Upper lobe of left lung (tissue), 6 donors: Measurements from ENCODE around the gene STK10. TPM values are rescaled to one million over a fixed set of nuclear protein-coding genes. Genes with fewer than 3 reads are reported as not detected.
A peak's percentile ranks its signal among the peaks of the same experiment; 100 is the strongest.

Experiments used
- ATAC-seq, 2 donors: fragments of 200-7000 bp; cut with Tn5 transposase; one replicate each; pipeline ENCODE4 v1.9.1; 2022; ENCODE audit warnings: mild to moderate bottlenecking in 2 of 2, moderate library complexity in 2 of 2; ENCODE audit not compliant: low FRiP score in 2 of 2
- DNase-seq, 2 donors: peaks; one replicate each; pipeline ENCODE4 v3.0.0-alpha.2; 2019 to 2020
- H3K27ac ChIP-seq, 4 donors: fragments of 200-600 bp; sonication (generic); one replicate each; pipeline ENCODE4 v1.5.1; 2016 to 2019
- H3K27me3 ChIP-seq, 4 donors: fragments of 200-600 bp; sonication (generic); one replicate each; pipeline ENCODE4 v1.5.1; 2017 to 2019
- H3K36me3 ChIP-seq, 4 donors: fragments of 200-600 bp; sonication (generic); one replicate each; pipeline ENCODE4 v1.5.1; 2016 to 2019
- H3K4me1 ChIP-seq, 4 donors: fragments of 200-600 bp; sonication (generic); one replicate each; pipeline ENCODE4 v1.5.1; 2018 to 2019
- H3K4me3 ChIP-seq, 4 donors: fragments of 200-600 bp; sonication (generic); one replicate each; pipeline ENCODE4 v1.5.1; 2017 to 2019; ENCODE audit warnings: mild to moderate bottlenecking in 2 of 4, moderate library complexity in 1 of 4
- H3K9me3 ChIP-seq, 4 donors: fragments of 200-600 bp; sonication (generic); one replicate each; pipeline ENCODE4 v1.5.1; 2018 to 2019
- EP300 ChIP-seq, 4 donors: sonication (generic); formaldehyde crosslinking; IDR thresholded peaks; one replicate each; pipeline ENCODE4 v1.5.1; 2017; ENCODE audit warnings: antibody characterized with exemption in 4 of 4, control low read depth in 2 of 4
- POLR2A ChIP-seq, 4 donors: fragments of 450-650 bp; IDR thresholded peaks; one replicate each; pipeline ENCODE4 v1.5.1; 2016 to 2017; ENCODE audit warnings: antibody characterized with exemption in 4 of 4, mild to moderate bottlenecking in 2 of 4
- POLR2AphosphoS5 ChIP-seq, 2 donors: sonication (generic); formaldehyde crosslinking; IDR thresholded peaks; one replicate each; pipeline ENCODE4 v1.5.1; 2017; ENCODE audit warnings: antibody characterized with exemption in 2 of 2
- WGBS, 2 donors: methylation state at CpG; one replicate each; pipeline ENCODE4 v1.1.5; 2017 to 2018; 5-methylcytosine and 5-hydroxymethylcytosine counted together
- total RNA-seq, 6 donors: library from RNA; depleted of rRNA in 4 of 6; stranded (reverse); fragments of >200 nt in 4 of 6; gene quantifications; one replicate each; pipeline versions ENCODE4 v1.1.0 to v1.2.1, GENCODE V29; 2016 to 2021
- TF ChIP-seq, protein P1 (sequence below), 6 experiments: fragments of 450-650 bp in 4 of 6; fragments of 200-600 bp in 2 of 6; sonication (generic) in 2 of 6; IDR thresholded peaks; one replicate each; pipeline ENCODE4 v1.5.1; 2016 to 2019; ENCODE audit warnings: antibody characterized with exemption in 6 of 6
- donor health status: DM: no; HTN: no; CAD: no; lungs with moderate emphysema.
- donor health status: DM: no; HTN: yes; CAD: no; lungs with severe emphysema.

Gene STK10
- total RNA-seq, 6 donors from 2014 or later: 50.6 to 170 (median 60.5) TPM

DNA sequence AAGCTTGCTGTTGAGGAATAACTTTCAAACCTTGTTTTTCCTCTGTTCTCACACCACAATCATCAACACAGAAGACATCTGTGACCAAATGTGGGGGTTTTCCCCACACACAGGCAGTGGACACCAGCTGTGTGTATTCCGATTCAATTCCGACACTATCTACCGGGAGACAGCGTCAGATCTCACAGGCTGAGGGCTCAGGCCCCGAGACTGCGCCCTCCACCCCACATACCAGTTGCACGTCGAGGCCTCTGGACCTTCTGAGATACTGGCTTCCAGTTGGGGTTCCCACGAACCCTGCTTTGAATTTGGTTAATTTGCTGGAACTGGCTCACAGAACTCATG lies 41.3 kb downstream of the STK10 start:
- 96 to 97% methylated on average over 9 of the region's 9 CpGs for WGBS, 2 donors
- no peak for DNase-seq
- Histone ChIP-seq H3K9me3 (no peaks in the 10 kb centered on the region), H3K27ac (no peak overlapping the region), H3K4me3 (no peak overlapping the region), H3K27me3 (no peaks in the 10 kb centered on the region), H3K36me3 (peaks cover 0 to 11% (median 0%) of the 10 kb centered on the region in 4 donors), H3K4me1 (peaks cover 25 to 53% (median 30%) of the 10 kb centered on the region in 4 donors)
- TF ChIP-seq EP300 (IDR thresholded peaks at IDR 0.05): no peak
- no peak for TF ChIP-seq POLR2AphosphoS5 (IDR thresholded peaks at IDR 0.05)
- no peak for TF ChIP-seq POLR2A (IDR thresholded peaks at IDR 0.05)
- TF ChIP-seq, protein P1, sequence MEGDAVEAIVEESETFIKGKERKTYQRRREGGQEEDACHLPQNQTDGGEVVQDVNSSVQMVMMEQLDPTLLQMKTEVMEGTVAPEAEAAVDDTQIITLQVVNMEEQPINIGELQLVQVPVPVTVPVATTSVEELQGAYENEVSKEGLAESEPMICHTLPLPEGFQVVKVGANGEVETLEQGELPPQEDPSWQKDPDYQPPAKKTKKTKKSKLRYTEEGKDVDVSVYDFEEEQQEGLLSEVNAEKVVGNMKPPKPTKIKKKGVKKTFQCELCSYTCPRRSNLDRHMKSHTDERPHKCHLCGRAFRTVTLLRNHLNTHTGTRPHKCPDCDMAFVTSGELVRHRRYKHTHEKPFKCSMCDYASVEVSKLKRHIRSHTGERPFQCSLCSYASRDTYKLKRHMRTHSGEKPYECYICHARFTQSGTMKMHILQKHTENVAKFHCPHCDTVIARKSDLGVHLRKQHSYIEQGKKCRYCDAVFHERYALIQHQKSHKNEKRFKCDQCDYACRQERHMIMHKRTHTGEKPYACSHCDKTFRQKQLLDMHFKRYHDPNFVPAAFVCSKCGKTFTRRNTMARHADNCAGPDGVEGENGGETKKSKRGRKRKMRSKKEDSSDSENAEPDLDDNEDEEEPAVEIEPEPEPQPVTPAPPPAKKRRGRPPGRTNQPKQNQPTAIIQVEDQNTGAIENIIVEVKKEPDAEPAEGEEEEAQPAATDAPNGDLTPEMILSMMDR (IDR thresholded peaks at IDR 0.05): no peak
- ATAC-seq: no peak

DNA sequence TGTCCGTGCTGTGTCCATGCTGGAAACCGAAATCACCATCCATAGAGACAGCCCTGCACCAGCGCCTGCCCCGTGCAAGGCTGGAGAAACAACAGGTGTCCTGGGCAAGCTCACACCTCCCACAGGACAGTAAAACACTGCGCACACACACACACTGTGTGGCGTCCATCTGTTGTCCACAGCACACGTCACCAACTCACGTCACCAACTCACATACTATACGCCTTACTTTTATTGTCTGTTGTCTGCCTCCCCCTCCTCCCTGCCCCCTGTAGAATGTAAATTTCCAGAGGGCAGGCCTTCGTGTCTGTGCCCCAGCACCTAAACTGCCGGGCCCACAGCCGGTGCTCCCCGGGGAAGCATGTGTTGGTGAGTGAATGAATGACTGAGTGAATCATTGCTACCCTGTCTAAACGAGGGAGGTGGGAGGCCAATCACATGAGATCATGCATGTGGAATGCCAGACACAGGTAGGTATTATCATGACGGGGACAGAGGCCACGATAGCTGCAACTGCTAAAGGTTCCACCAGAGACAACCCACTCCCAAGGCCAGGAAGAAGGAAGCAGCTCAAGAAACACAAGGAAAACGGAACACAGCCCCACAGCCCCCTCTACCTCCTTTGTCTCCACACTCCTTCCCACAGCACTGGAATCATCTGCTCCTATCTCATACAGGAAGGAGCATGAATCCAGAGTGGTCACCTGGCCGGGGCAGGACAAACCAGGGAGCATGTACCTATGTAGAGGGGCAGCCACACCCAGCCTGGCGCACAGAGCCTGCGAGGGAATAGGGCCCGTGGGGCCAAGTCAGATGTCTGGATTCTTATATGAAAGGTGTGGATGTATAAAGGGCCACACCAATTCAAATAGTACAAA lies 41.9 kb downstream of the STK10 start:
- TF ChIP-seq, protein P1 (IDR thresholded peaks at IDR 0.05): no peak
- TF ChIP-seq EP300 (IDR thresholded peaks at IDR 0.05) (no peak), POLR2A (IDR thresholded peaks at IDR 0.05) (no peak), POLR2AphosphoS5 (IDR thresholded peaks at IDR 0.05) (no peak)
- peaks cover 0 to 11% (median 0%) of the 10 kb centered on the region in 4 donors for H3K36me3 ChIP-seq
- H3K9me3 ChIP-seq: no peaks in the 10 kb centered on the region
- ATAC-seq (no peak), DNase-seq (peak in 1 of 2 donors; percentile 47)
- WGBS, 2 donors: 86 to 87% methylated on average over 19 to 21 of the region's 21 CpGs
- H3K27ac ChIP-seq: no peak overlapping the region
- no peak overlapping the region for H3K4me3 ChIP-seq
- H3K4me1 ChIP-seq: peaks cover 18 to 46% (median 25%) of the 10 kb centered on the region in 4 donors
- no peaks in the 10 kb centered on the region for H3K27me3 ChIP-seq

DNA sequence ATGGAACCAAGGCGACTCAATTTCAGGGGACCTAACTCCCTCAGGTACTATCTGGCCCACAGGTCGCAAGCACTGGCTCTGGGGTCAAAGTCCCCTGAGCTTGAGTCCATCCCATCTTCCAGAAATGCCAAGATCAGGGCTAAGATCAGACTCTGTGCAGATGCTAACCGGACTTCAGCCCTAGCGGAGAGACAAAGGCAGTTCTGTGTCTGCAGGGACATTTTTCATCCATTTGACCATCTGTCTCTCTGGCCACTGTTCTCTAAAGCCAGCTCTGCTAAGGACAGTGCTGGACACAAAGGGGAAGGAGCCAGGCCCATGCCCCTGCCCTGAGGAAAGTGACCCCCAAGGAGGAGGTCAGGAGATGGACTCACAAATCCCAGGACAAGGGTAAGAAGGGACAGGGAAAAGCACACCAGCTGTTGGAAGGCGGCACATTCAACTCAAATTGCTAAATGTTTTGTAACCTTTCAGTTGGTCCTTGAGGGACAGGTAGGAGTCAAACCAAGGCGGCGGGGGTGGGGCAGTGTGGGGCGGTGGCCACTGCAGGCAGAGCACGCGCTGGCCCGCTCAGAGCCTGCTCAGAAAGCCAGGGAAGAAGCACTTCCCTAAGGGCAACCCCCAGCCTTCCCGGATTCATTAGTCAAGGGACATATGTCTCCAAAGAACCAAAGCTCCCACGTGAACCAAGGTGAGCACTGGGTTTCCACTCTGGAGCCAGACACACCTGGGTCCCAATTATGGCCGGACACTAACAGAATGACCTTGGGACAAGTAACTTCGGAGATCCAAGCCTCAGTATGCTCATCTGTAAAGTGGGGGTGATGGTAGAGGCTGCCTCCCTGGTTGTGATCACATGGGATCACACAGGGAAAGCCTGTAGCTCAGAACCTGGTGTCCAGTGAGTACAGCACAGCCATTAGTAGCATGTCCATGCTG lies 42.8 kb downstream of the STK10 start:
- 95 to 100% methylated on average over 11 to 15 of the region's 15 CpGs for WGBS, 2 donors
- DNase-seq: peak in 1 of 2 donors; percentile 42
- Histone ChIP-seq H3K36me3 (peaks cover 0 to 11% (median 0%) of the 10 kb centered on the region in 4 donors), H3K9me3 (no peaks in the 10 kb centered on the region), H3K27ac (peak overlapping the region in 2 of 4 donors; percentile 30 to 40), H3K27me3 (no peaks in the 10 kb centered on the region), H3K4me1 (peaks cover 14 to 37% (median 16%) of the 10 kb centered on the region in 4 donors), H3K4me3 (no peak overlapping the region)
- no peak for TF ChIP-seq POLR2A (IDR thresholded peaks at IDR 0.05)
- no peak for TF ChIP-seq EP300 (IDR thresholded peaks at IDR 0.05)
- TF ChIP-seq, protein P1 (IDR thresholded peaks at IDR 0.05): no peak
- TF ChIP-seq POLR2AphosphoS5 (IDR thresholded peaks at IDR 0.05): no peak
- no peak for ATAC-seq

DNA sequence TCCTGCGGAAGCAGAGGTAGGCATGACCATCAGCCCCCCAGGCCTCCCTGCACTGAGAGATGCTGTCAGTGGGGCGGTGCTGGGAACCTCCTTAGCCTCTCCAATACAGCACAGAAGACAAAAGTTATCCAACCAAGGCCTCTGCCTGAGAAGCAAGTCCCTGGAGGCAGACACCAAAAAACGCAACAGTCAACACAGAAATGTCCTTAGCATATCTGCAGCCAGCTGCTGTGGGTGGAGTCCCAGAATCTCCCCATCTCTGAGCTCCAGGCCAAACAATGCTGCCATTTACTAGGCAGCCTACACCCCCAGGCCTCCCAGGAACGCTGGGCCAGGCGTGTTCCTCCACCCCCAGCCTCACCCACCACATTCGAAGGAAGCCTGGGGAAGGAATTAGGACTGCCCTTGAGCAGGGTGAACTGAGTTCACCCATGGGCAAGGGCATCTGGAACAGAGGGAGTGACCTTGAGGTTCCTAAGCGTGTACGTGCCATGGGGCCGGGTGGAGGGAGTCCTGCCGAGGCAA lies 43.7 kb downstream of the STK10 start:
- no peak for TF ChIP-seq POLR2A (IDR thresholded peaks at IDR 0.05)
- TF ChIP-seq EP300 (IDR thresholded peaks at IDR 0.05): no peak
- TF ChIP-seq POLR2AphosphoS5 (IDR thresholded peaks at IDR 0.05): no peak
- TF ChIP-seq, protein P1 (IDR thresholded peaks at IDR 0.05): no peak
- WGBS, 2 donors: 52 to 61% methylated on average over 7 to 10 of the region's 10 CpGs
- no peak for DNase-seq
- Histone ChIP-seq H3K27ac (peak overlapping the region in 2 of 4 donors; percentile 30 to 40), H3K4me3 (no peak overlapping the region), H3K9me3 (no peaks in the 10 kb centered on the region), H3K36me3 (peaks cover 0 to 11% (median 0%) of the 10 kb centered on the region in 4 donors), H3K27me3 (no peaks in the 10 kb centered on the region), H3K4me1 (peaks cover 9 to 29% (median 15%) of the 10 kb centered on the region in 4 donors)
- peak in 1 of 2 donors; percentile 38 for ATAC-seq
